GM19035 (cell line): ENCODE data around the gene WNT3.
"Not testable (repeated sequence)": the region's sequence is repeated elsewhere in the genome, so short reads cannot be mapped to it uniquely, and the experiment has no call there.

ENCODE experiments used
- ATAC-seq: cut with Tn5 transposase; IDR thresholded peaks from one replicate; pipeline ENCODE4 v1.9.1; 2021; ENCODE audit not compliant: unreplicated experiment

WNT3 gene

DNA sequence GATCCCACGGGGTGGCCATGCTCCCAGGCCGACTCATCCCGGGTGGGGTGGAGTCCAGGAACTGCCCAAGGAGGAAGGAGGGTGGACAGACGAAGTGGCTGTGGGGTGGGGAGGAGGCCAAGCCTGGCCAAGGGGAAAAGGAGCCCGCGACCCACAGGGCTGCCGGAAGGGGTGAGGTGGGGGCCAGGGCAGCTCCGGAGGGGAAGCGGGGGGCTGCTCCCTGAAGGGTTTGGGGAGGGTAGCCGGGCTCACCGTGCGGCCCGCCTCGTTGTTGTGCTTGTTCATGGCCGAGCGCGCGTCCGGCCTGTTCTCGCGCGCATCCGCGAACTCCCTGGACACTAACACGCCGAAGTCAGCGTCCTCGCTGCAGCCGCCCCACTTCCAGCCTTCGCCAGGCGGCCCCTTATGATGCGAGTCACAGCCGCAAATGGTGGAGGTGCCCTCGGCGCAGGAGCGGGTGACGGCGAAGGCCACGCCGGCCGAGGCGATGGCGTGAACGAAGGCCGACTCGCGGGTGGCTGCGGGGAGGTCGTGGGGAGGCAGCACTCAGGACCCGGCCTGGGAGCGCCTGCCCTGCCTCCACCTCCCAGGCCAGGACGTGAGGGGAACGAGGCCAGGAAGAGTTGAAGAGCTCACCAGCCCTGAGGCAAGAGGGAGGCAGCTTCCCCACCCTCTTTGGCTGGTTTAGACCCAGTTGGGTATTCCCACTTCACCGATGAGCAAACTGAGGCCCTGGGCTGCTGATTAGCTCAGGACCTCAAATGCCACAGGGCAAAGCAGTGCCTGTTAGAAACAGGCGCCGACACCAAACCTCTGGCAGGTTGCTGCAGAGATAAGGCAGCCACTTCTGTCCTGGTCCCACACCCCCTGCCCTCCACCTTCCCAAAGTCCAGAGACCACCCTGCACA is 48.7 kb downstream of the WNT3 start:
- no peak for ATAC-seq

GRCh38 chr17:46768896-46769295 is 49.6 kb downstream of the WNT3 start:
- not testable (repeated sequence) for ATAC-seq

- no peak for ATAC-seq
Observed at GRCh38 chr17:46768540-46768870, 50.0 kb downstream of the WNT3 start.

- no peak for ATAC-seq
Observed at GRCh38 chr17:46766493-46767491, 51.7 kb downstream of the WNT3 start.

DNA sequence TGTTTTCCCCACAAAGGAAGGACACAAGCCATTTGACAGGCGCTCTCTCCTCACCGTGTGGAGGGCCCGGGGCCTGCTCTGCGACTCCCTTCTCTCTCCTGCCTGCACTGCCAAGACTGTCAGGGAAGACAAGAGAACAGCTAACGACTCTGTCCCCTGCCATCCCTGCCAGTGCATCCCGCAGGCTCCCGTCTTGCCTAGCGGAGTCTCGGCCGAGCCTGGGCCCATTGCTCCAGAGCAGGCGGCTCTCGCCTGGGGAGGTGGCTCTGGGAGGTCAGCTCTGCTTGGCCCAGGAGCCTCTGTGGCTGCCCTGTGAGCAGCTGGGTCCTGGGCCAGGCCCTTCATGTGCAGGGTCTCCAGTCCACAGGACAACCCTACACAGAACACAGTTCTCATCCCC is 53.0 kb downstream of the WNT3 start:
- ATAC-seq, result no peak

GRCh38 chr17:46764709-46765401 is 53.6 kb downstream of the WNT3 start:
- no peak for ATAC-seq

DNA sequence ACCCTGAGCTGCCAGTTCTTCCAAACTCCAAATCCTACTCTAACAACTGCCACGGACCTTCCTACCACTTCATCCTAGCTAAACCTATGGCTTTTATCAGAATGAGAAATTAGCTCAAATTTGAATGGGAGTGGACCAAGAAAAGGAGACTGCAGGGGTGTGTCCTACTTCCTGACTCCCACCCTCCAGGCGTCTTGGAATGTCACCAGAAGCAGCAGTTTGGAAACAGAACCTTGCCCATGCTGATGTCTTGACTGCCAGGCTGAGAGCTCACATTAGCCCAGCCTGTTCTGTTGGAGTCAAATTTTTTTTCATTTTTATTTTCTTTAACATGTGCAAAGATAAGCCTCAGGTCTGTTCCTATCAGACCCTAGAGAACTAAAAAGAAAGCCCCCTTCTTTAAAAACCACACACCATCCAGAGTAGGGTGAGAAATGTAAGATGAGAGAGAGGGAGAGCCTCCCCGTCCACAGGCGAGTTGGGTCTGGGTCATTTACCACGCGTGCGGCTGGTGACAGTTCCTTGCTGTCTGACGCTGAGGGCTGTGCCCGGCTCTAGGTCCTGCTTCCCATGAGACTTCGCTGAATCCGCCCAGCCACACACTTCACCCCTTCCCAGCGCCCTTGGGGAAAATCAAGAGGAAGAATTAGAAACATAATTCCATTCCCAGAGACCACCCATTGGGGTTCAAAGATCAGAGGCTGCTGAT is 54.3 kb downstream of the WNT3 start:
- ATAC-seq, result no peak

- ATAC-seq, result no peak
Observed at GRCh38 chr17:46763416-46763815, 55.1 kb downstream of the WNT3 start.

DNA sequence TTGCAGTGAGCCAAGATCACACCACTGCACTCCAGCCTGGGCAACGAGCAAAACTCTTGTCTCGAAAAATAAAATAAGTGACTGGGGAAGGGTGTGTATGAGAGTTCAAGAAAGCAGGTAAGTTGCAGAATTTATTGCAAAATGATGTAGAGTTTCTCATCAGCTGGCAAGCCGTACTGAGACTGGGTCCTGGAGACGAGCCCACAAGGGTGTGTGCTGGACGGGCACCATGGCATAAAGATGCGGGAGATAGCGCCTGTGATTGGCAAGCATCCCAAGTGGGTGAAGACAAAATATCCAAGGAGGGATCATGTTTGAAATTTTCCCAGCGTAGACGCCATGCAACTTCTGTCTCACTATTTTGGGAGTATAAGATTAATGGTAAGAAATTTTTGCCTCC is 59.4 kb downstream of the WNT3 start:
- ATAC-seq, result no peak

GRCh38 chr17:46758614-46759013 is 59.9 kb downstream of the WNT3 start:
- ATAC-seq, result no peak

- not testable (repeated sequence) for ATAC-seq
Observed at GRCh38 chr17:46757588-46757987, 60.9 kb downstream of the WNT3 start.

DNA sequence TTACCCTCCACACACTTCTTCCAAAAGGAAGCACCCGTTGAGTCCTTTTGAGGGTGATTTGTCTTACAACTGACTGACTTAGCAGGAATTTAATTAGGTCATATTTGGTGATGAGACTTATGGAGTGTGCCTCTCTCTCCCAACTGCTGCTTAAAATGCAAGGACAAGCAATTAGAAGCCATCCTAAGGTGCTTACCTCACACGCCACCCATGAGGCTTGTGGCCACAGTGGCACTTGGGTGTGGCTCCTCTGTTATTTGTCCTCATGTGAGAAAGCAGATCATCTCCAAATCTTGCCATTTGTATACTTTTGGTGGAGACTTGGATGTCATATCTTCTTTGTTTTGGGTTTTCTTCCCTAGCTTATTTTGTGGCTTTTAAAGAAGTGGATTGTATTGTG is 61.6 kb downstream of the WNT3 start:
- ATAC-seq, result no peak

DNA sequence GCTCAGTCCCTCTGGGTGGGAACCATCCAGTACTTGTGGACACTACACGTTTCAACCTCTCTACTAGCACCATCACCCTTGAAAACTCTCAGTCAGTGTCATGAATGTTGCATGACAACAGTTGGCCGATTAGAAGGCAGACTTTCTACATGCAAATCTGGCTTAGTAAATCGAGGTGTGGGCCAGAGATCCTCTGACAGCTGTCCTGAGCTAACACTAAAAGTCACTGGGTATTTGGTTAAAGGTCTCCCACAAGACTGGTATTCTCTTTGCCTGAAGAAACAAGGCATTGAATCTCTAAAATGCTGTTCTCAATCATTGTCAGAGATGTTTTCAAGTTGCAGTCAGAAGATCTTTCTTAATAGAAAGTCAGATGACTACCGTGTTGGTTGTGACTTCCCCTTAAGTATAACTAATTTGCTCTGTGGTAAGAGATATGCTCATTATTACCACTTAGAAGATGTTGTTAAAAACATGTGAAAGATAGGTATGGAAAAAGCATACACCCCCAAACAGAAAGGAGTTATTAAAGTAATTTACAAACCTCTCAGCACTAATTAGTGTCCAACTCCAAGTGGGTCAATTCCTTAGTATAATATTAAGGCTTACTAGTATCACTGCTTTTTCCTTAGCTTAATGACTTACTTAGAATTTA is 62.3 kb downstream of the WNT3 start:
- ATAC-seq, result no peak

- ATAC-seq, result no peak
Observed at GRCh38 chr17:46753776-46754175, 64.7 kb downstream of the WNT3 start.

- ATAC-seq, result no peak
Observed at GRCh38 chr17:46751425-46751824, 67.1 kb downstream of the WNT3 start.

GRCh38 chr17:46745376-46745775 is 73.1 kb downstream of the WNT3 start:
- no peak for ATAC-seq

- no peak for ATAC-seq
Observed at GRCh38 chr17:46744441-46744840, 74.1 kb downstream of the WNT3 start.

DNA sequence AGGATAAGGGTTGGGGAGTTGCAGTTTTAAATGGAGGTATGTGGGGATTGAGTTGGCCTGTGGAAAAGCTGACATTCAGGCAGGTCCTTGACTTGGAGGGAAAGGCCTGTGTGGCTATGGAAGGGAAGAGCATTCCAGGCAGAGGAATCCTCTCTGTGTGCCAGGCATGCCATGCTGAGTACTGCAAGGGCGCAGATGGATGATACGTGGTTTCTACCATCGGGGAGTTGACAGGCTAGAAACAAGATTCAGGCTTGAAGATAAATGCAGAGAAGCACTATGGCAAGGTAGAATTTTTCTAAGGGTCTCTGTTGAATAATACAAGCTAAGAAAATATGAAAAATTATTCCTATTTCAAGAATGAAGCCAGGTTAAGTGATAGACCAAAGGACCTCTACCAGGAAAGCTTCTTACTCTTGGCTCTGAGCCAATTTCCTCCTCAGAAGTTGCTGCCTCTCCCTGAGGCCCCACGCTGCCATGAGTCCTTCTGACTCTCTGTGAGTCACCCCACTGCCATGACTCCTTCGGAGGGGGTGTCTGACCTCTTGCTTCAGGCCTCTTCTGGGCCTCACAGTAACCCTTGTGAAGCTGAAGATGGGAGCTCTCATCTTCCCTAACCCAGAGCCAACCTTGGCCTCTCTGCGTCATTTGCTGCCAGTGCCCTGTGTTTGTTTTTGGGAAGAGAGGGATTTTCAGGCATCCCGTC is 75.8 kb downstream of the WNT3 start:
- no peak for ATAC-seq

DNA sequence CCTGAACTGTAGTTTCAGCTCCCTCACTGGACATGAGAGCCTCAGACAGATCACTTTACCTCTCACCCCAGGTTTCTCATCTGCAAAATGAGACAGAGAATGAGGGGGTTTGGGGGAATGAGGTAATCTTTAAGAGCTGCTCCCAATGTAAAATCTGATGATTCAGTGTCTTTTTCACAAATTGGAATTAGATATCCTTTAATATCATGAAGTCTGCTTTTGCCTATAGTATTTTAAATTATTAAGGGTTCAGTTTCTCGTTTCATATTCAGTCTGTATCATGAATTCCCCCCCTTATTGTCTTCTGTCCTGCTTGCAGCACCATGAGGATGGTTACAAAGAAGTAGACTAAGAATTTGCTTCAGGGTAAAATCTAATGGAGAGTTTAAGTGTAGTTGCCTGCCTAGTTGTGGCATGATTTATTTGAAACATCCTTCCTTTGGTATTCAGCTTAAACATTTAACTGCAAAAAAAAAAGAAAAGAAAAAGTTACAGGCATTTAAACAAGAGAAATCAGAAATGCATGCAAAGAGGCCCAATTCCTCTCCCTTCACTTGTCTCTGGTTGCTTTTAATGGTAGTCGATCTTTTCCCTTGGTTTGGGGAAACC is 77.3 kb downstream of the WNT3 start:
- ATAC-seq, result no peak
